DMS79 treated with DMSO at 0.1 percent for 48 hours (cell line): Measurements from ENCODE around the gene PTPRG.

Experiments used
- DNase-seq: peaks from one replicate; lab custom pipeline; 2025; lab: John Stamatoyannopoulos, UW

PTPRG gene

DNA sequence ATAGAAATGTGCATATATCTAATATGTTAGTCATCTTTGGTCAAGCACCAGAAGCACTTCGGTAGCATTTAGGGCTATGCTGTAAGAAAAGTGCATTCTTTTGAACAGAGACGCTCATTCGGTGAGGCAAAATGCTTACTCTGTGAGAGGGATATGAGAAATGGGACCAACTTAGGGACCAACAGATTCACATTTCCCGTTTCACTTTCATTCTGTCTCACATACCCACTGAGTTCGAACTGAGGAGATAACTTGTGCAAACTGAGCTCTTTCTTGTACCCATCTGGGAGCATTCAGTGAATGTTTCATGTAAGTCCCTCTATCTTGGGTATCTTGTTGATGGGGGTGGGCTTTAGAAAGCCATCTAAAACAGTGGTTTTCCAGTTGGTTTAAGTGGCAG, 676.6 kb downstream of the PTPRG start:
- DNase-seq = no peak

DNA sequence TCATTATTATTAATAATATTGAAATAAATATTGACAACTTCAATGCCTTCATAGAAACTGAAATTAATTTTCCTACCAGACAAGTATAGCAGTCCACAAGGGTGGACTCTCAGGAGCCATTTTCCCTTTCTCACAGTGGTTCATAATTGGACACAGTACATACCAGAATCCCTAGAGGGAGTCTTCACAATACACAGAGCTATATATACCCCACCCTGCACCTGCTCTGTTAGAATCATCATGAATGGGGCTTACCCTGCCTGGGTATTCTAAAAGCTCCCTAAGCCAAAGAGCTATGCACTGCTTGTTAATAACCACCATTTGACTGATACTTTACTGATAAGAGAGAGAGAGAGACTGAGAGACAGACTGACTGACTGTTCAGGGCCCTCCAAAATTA, 677.1 kb downstream of the PTPRG start:
- DNase-seq = no peak

DNA sequence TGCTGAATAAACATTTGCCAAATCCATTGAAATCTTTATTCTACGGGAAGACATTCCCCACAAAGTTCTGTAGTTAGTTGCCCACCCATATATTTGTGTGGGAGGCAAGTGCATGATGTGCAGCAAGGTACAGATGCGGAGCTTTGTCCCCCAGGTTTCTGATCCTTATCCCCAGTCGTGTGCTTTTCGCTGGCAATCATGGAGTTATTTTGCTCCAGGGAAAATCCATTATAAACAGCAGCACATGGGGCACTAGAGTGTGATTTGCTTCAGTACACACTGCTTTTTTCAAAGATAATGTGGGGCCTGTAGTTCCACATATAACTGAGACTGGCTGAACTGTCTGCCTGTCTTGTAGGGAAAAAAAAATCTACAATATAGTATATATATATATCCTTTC, 679.9 kb downstream of the PTPRG start:
- DNase-seq = no peak

DNA sequence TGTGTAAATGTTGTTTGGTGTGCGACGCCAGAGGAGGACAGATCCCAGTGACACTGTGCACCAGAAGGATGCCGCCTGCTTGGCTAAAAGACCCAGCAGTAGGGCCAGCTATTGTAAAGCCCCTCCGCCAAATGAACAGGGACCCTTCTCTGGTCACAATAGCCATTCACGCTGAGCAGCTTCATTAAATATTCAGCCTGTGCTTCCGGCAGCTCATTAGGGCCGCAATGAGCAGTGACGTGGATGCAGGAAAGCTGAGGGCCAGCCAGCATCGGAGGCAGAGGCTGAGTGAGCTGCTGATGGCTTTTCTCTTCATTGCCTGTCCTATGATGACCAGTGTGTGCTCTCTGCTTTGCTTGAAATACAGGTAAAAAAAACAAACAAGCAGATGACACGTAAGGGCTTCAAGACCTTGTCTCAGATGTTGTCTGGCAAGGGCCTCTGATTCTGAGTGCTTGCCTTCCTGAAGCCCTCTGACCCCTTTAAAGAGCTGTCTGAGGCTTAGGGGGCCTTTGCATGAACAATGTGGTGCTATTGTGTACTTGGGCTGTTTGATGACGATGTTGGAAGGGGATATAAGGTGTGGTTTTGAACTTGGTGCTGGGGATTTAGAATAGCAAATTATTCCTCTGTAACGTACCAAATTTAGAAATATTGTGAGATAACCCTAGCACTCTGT, 681.6 kb downstream of the PTPRG start:
- no peak for DNase-seq

DNA sequence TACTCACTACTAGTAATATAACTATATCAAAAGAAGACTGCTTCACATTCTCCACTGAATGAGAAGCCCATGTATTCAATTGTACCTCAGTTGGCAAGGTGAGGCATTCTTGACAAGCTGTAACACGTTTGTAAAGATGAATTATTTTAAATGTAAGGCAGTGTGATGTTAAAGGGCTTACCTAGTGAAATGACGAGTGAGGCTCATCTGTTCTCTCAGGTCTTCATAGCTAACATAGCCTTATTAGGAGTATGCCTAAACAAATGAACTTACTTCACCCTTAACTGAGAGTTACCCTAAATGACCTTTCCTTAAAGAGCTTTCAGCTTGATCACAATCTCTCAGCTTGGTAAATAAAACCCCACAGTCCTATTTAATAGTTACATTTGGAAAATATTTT, 684.7 kb downstream of the PTPRG start:
- peak; percentile 2 for DNase-seq

DNA sequence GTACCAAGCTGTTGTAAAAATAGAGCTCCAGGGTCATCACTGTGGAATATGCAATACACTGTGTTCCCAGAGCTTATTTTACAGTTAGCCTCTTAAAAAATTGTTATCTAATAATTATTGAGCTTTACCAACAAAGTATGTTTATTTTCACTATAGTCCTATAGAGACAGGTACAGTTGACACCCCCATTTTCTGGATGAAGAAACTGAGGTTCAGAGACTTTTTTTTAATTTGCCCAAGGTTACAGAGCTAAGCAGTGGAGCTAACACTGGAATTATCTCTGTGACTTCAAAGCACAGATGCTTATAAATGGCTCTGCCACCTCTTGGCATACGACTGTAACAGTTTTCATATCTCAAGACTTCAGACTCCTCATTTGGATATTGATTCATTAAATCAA, 685.6 kb downstream of the PTPRG start:
- DNase-seq = no peak

DNA sequence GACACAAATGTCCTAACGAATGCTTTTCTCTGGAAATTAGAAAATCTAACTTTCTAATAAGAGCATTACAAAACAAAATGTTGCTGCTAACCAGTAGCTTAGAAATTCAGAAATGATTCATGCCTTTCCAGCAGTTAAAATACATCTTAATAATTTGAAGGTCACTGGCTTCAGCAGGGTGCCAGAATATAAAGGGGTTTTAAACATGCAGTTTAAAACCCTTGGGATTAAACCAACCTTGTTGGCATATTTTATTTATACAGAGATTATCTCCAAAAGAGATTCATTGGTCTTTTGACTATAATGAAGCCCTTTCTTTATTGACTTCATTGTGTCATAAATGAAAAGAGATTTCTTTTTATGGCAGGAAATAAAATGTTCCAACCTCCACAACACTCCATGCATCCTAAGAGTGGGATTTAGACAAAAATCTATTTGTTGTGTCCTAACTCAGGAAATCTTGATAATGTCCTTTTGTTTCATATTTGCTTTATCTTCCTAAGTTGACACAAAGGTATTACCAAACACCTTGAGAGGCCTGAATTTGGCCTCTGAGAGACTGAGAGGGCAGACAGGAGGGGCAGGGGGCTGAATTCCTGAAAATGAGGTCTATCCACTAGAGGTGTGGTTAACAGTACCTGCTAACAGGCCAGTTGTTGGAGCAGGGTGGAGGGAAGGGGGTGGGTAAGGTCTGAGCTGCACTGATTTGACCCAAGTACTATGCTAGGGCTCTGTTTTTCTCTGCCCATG, 687.5 kb downstream of the PTPRG start:
- no peak for DNase-seq

DNA sequence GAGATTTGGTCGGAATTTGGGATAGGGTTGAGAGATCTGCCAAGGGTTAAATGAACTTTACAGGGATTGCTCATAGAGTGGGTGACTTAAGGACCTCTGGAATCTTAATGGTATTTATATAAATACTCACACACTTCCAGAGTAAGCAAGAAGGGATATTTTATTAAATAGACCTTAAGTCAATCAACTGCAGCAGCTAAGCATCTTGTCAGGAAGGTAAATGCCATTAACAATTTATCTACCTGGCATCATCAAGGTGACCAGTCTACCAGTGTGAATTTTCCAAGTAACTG, 688.1 kb downstream of the PTPRG start:
- DNase-seq = no peak

DNA sequence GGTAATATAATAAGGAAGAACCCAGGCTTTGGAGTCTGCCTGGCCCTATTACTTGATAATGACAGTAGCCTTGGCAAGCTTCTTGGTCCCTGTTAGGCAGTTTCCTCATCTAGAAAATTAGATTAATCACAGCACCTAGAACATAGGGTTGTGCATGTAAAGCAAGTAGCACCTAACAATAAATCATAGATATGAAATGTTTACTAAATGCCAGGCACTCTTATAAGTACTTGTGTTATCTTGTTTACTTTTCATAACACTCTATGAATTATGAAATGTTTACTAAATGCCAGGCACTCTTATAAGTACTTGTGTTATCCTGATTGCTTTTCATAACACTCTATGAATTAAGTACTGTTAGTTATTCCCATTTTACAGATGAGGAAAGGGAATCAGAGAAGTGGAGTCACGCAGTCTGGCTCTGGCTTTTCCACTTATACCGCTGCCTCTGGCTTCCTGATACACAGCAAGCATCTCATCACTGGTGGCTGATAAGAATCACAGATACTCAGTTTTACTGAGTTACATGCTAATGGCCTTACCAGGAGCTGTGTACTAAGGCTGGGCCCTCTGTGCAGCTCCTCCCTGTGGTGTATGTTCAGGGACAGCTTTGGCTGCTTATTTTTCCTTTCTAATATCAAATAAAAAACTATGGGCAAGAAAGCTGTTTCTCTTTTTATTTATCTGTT, 688.6 kb downstream of the PTPRG start:
- no peak for DNase-seq

DNA sequence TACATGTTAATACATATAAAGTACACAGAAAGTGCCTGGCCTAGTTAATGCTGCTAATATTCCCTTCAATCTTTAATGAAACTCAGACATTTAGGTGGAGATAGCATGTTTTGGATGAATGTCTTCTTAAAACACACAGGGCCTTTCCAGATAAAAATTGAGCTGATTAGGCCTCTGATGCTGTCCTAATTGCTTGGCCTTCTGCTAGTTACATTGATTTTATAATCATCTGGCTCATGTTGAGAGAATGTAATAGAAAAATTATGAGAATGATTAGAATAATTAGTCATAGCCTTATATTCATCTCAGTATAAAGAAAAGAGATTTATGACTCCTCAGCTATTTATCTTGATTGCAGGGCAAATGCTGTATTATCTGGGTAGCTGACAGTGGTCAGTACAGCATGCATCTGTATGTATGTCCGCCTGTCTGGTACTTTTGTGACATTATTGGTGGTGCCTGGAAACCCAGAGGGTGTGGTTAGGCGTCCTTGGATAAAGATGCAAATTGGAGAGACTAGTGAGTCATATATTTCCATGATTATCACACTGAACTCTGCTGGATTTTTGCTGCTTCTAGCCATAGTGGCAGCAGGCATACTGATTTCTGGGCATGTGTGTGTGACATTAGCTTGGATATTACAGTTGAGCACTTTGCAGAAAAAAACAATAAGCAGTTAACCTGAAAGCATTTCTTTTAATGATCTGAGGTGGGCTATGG, 691.2 kb downstream of the PTPRG start:
- no peak for DNase-seq

DNA sequence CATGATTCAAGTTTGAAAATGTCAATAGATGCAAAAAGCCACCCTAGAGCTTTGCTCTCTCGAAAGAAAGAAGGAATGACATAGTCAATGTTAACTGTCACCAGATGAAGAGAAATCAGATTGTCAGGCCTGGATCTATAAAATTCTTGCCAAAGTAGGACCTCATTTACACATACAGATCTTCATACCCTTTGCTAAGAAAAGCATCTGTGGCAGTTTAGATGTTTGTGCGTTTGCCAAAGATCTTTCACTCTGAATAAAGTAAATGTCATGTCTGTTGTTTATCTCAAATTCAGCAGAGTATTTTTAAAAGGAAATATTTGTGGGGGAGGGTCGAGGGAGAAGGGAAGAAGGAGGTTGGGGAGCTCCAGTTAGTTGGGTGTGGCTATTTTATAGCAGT, 692.6 kb downstream of the PTPRG start:
- no peak for DNase-seq

DNA sequence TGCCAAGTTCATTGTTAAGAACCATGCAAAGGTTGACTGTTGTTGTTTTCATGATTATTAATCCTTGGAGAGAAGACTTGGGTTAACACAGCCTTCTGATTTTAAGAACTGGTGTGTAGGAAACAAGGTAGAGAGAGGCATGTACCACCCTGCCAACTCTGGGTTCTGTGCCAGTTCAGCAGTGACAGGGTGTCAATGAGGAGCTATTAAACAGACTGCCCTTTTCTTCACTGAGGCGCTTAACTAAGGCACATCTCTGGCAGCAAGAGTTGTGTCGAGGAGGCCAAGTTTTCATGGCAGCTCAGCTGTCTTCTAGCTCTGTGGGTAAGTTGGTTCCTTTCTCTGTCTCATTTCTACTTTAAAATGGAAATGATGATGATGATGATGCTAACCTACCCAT, 694.4 kb downstream of the PTPRG start:
- no peak for DNase-seq

DNA sequence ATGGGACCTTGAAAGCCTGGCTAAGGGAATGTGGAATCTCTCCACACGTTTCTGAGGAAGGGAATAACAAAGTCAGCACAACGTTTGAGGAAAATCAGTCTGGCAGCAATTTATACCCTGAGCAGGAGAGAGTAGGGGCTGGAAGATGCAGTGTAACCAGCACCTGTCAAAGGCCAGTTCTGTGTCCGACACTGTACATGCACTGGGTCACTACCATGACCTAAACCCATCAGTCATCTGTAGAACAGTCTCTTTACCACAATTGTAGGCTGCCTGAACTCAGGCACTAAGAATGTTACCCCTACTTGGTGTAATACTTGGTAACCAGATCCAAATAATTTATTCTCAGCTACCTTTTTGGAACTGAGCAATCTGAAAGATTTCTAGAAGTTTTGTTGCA, 698.6 kb downstream of the PTPRG start:
- no peak for DNase-seq

DNA sequence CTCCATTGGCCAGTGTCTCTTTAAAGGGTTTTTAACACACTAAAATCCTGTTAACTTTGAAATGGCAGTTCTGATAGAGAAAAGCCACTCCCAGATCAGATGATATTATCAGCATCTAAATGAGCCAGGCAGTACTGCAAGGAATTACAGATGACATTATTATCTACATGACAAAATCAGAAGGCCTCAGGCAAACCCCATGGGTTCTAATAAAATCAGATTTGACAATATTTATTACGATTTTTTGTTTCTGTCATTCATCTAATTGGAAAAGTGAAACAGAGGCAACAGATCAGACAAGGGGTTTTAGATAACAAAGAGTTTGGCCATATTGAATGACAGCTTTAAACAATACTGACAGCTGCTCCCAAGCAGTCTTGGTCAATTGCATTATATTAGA, 699.3 kb downstream of the PTPRG start:
- DNase-seq = no peak

DNA sequence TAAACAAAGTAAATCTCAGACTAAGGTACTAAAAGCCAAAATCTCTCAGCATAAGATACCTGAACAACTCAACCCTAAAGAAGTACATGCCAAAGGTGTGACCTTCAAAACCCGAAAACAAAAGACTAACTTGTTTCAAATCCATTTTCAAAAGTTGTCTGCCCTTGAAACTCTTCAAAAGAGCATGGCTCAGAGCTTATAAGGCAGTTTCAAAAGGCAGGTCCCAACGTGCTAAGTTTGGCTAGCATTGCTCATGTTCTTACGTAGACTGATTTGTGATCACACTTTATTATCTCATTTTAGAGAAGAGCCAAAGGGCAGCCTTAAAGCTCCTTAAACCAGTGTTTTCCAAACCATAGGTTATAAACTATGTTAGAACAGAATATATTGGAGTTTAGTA, 699.8 kb downstream of the PTPRG start:
- no peak for DNase-seq

DNA sequence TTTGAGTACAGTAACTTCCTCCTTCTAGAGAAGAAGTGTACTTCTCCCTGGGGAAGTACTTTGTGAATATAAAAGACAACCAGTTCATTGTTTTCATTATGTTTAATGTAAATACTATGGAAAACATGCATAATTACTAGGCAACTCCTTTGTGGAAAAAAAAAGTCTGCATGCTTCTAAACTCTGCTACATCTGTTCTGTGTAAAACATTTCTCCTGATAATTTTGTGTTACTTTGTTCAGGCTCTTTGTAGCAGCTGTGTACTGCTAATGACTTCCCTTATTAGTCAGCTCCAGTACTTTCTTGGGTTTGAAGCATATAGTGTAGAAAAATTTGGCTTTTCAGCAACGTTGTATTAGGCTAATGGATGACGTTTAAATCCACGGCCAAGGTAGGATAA, 700.4 kb downstream of the PTPRG start:
- DNase-seq = no peak

DNA sequence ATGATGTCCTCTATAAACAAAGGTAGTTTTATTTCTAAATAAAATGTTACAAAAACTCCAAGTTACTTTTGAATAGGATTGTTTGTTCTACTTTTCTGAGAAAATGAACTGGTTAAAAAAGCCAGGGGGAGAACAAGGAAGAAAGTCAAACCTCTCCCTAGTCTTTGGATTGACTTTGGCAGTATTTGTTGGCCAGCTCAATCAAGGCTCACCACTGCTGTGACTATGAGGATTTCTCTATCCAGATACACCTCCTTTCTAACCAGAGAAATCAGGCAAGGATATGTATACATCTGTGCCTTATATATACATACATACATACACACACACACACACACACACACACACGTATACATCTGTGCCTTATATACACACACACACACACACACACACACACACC, 704.2 kb downstream of the PTPRG start:
- DNase-seq = no peak

DNA sequence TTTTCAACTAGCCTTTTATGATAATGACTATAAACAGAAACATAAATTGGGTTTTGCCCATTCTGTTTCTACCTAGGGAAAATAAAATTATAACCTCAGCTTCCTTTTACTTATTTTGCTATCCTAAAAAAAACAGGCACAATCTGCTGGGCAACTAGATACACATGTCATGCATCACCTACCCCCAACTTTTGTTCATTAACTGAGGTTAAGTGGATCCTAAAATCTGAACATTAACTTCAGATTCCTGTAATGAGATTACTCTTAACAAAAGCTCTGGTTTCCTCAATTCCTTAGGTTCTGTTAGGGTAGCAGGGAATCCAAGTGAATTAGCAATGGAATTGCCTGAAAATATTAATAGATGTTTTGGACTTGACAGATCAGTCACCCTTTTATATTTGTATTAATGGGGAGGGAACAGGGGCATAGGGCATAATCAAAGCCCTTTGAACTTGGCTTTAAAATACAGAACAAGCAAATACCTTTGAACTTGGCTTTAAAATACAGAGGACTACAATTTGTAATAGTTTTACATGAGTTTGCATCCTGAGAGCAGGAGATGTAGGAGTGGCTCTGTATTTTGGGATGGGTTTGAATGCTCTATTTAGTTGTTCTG, 705.4 kb downstream of the PTPRG start:
- no peak for DNase-seq

DNA sequence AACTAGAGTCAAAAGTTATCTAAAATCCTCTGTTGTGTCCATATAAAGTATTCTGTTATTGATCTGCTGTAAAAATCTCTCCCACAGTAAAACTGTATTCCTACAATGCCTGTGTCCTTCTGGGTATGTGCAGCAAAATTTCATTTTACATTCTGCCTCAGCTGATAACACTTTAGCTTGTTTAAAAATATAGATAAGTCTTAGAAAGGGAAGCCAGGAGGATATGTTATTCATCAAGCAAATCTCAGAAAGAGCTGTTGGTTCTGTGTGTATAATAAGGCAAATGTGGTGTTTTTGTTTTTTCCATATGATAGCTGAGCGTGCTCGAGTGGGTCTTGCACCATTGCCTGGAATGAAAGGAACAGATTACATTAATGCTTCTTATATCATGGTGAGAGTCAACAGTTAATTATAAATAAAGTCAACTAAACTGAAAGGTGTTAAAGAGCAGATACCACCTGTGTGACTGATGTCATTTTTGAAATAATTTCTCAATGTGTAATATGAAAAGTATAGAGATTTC, 715.3 kb downstream of the PTPRG start:
- DNase-seq = no peak

DNA sequence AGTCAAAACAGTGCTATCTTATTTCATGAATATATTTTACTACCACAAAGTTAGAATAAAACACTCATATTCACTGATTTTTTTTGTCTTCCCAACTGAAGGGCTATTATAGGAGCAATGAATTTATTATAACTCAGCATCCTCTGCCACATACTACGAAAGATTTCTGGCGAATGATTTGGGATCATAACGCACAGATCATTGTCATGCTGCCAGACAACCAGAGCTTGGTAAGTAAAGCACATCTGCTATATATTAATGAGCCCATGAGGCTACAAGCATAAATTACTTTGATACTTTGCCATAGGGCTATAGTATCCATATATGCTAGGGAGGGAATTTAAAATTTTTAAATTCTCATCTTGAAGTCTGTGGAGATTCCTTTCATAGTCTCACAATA, 716.1 kb downstream of the PTPRG start:
- DNase-seq = no peak

DNA sequence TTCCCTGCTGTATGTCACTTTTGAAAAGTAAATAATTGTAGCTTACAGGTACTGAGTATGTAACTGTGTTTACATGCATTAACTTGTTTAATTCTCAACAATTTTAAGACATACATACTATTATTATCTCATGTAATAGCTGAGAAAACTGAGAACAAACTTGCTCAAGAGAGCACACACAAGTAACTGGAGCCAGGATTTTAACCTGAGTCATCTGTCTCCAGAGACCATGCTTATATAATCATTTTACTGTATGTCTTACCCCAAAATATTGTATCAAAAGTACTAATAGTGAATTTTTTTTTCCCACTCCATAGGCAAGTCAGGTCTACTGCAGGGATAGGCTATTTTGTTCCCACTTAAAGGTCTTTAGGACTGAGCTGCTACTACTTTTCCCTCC, 716.6 kb downstream of the PTPRG start:
- no peak for DNase-seq

DNA sequence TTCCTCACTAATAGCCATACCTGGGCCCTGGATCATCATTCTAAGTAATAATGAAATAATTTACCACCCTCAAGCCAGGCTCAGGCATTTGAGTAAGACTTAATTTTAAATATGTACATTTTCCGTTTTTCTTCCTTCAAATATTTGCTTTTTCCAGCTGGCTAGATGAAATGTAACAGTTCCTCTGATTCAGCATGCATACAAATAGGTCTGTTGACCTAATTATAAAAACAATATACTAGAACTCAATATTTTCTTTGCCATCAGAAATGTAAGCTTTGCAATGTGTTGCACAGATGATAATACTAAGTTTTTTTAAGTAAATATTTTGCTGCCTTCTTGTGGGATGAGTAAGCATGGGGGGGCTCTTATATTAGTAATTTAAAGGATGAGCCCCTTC, 720.4 kb downstream of the PTPRG start:
- no peak for DNase-seq
